GM19397 (cell line): ENCODE measurements around the gene LMAN1L.

Experiments used
- ATAC-seq: cut with Tn5 transposase; IDR thresholded peaks from one replicate; pipeline ENCODE4 v1.9.1; 2021; ENCODE audit warnings: mild to moderate bottlenecking, moderate library complexity; ENCODE audit not compliant: unreplicated experiment

Gene LMAN1L

GRCh38 chr15:74793135-74794028 lies 19.3 kb upstream of the LMAN1L start:
- ATAC-seq = no peak

- no peak for ATAC-seq
These were observed 18.2 kb upstream of the LMAN1L start for GRCh38 chr15:74794248-74794969.

- no peak for ATAC-seq
These were observed 17.7 kb upstream of the LMAN1L start for GRCh38 chr15:74794970-74795349.

- ATAC-seq = no peak
These were observed 16.5 kb upstream of the LMAN1L start for GRCh38 chr15:74795966-74796625.

GRCh38 chr15:74798388-74799254 lies 14.0 kb upstream of the LMAN1L start:
- ATAC-seq = no peak

GRCh38 chr15:74799255-74799855 lies 13.3 kb upstream of the LMAN1L start:
- ATAC-seq = peak; percentile 23

GRCh38 chr15:74799856-74800558 lies 12.6 kb upstream of the LMAN1L start:
- ATAC-seq = peak; percentile 68

- ATAC-seq = no peak
These were observed 12.0 kb upstream of the LMAN1L start for GRCh38 chr15:74800559-74801094.

- no peak for ATAC-seq
These were observed 11.2 kb upstream of the LMAN1L start for GRCh38 chr15:74801311-74801997.

GRCh38 chr15:74802290-74802689 lies 10.3 kb upstream of the LMAN1L start:
- no peak for ATAC-seq

- ATAC-seq = no peak
These were observed 9.7 kb upstream of the LMAN1L start for GRCh38 chr15:74802862-74803447.

- no peak for ATAC-seq
These were observed 7.7 kb upstream of the LMAN1L start for GRCh38 chr15:74804935-74805334.

- ATAC-seq = no peak
These were observed 5.4 kb upstream of the LMAN1L start for GRCh38 chr15:74807282-74807681.

- ATAC-seq = no peak
These were observed 4.4 kb upstream of the LMAN1L start for GRCh38 chr15:74808078-74808839.

GRCh38 chr15:74808840-74809229 lies 3.8 kb upstream of the LMAN1L start:
- no peak for ATAC-seq

GRCh38 chr15:74809242-74809641 lies 3.4 kb upstream of the LMAN1L start:
- ATAC-seq = no peak

- no peak for ATAC-seq
These were observed 2.7 kb upstream of the LMAN1L start for GRCh38 chr15:74809956-74810355.
